Measurements from ENCODE around the gene SLC7A4.

Gene SLC7A4

GRCh38 chr22:21047730-21048129, 15.4 kb upstream of the SLC7A4 start:
- TF ChIP-seq CTCF (IDR thresholded peaks at IDR 0.05) (no peak), ZFX (IDR thresholded peaks at IDR 0.05; ENCODE audit: borderline replicate concordance) (no peak)
- H3K27ac ChIP-seq, result no peak overlapping the region

- TF ChIP-seq ZFX (IDR thresholded peaks at IDR 0.05; ENCODE audit: borderline replicate concordance), result no peak
- no peak for TF ChIP-seq CTCF (IDR thresholded peaks at IDR 0.05)
- no peak overlapping the region for H3K27ac ChIP-seq
Measured at GRCh38 chr22:21047035-21047661, 14.8 kb upstream of the SLC7A4 start.

- no peak within 1 kb of the TSS for H3K27ac ChIP-seq
- no peak for TF ChIP-seq CTCF (IDR thresholded peaks at IDR 0.05)
- TF ChIP-seq ZFX (IDR thresholded peaks at IDR 0.05; ENCODE audit: borderline replicate concordance), result no peak
Measured at GRCh38 chr22:21045585-21046294, 13.4 kb upstream of the SLC7A4 start, which contains the start of gene LRRC74B. Gene LRRC74B (plus strand): TSS chr22:21045946. CDS start chr22:21045987, 41 bp downstream.

GRCh38 chr22:21044931-21045584, 12.7 kb upstream of the SLC7A4 start:
- no peak for TF ChIP-seq ZFX (IDR thresholded peaks at IDR 0.05; ENCODE audit: borderline replicate concordance)
- no peak for TF ChIP-seq CTCF (IDR thresholded peaks at IDR 0.05)
- no peak overlapping the region for H3K27ac ChIP-seq

GRCh38 chr22:21043860-21044535, 11.6 kb upstream of the SLC7A4 start:
- no peak overlapping the region for H3K27ac ChIP-seq
- no peak for TF ChIP-seq CTCF (IDR thresholded peaks at IDR 0.05)
- no peak for TF ChIP-seq ZFX (IDR thresholded peaks at IDR 0.05; ENCODE audit: borderline replicate concordance)

GRCh38 chr22:21042978-21043859, 10.9 kb upstream of the SLC7A4 start:
- no peak for TF ChIP-seq ZFX (IDR thresholded peaks at IDR 0.05; ENCODE audit: borderline replicate concordance)
- TF ChIP-seq CTCF (IDR thresholded peaks at IDR 0.05), result no peak
- H3K27ac ChIP-seq, result no peak overlapping the region
